Panc1 (cell line): ENCODE results near the gene GZMA.

Experiments
- TCF7L2 ChIP-seq: IDR thresholded peaks from 2 replicates; pipeline ENCODE4 v1.6.1; 2011; ENCODE audit warnings: mild to moderate bottlenecking, low read depth, low read length, inconsistent platforms
- TF ChIP-seq, protein P1 (sequence below): fragments of 450-650 bp; IDR thresholded peaks from 2 replicates; pipeline ENCODE4 v1.5.1; 2017; ENCODE audit warnings: mild to moderate bottlenecking

DNA sequence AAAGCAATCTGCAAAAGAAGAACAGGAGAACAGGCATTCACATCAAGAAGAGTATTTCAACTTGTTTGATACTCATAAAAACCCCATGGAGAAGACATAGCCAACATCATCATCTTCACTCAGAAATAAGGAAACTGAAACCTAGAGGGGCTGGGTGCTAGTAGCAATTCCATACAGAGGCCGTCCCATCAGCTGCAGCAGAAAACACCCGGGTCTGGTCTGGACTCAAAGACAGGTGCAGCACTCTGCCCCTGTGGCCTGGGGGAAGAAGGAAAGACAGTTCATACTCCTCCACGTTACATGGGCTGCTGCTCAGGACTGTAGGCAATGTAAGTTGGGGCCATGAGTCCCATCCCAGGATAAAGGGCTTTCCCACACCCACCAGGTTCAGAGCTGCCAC is 11.6 kb downstream of the GZMA start:
- TF ChIP-seq, protein P1, sequence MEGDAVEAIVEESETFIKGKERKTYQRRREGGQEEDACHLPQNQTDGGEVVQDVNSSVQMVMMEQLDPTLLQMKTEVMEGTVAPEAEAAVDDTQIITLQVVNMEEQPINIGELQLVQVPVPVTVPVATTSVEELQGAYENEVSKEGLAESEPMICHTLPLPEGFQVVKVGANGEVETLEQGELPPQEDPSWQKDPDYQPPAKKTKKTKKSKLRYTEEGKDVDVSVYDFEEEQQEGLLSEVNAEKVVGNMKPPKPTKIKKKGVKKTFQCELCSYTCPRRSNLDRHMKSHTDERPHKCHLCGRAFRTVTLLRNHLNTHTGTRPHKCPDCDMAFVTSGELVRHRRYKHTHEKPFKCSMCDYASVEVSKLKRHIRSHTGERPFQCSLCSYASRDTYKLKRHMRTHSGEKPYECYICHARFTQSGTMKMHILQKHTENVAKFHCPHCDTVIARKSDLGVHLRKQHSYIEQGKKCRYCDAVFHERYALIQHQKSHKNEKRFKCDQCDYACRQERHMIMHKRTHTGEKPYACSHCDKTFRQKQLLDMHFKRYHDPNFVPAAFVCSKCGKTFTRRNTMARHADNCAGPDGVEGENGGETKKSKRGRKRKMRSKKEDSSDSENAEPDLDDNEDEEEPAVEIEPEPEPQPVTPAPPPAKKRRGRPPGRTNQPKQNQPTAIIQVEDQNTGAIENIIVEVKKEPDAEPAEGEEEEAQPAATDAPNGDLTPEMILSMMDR: no peak
- no peak for TF ChIP-seq TCF7L2
